Measurements from ENCODE around the gene SNX1.
A peak's percentile ranks its signal among the peaks of the same experiment; 100 is the strongest.

The SNX1 gene

GRCh38 chr15:64149424-64149823 is 53.6 kb downstream of the SNX1 start:
- no peak for DNase-seq

- no peak for DNase-seq
These were observed 54.3 kb downstream of the SNX1 start for GRCh38 chr15:64149893-64150578.

GRCh38 chr15:64151727-64152506 is 56.1 kb downstream of the SNX1 start, which contains the start of gene SNX22:
TSS of gene SNX22 (plus strand) at chr15:64151731. CDS start at chr15:64151776, 45 bp downstream.
- DNase-seq: no peak

- DNase-seq: peak; percentile 29
These were observed 57.0 kb downstream of the SNX1 start for GRCh38 chr15:64152507-64153387.

- DNase-seq: peak; percentile 51
These were observed 57.9 kb downstream of the SNX1 start for GRCh38 chr15:64153480-64154367.

GRCh38 chr15:64155802-64156651 is 60.2 kb downstream of the SNX1 start:
- DNase-seq: no peak

GRCh38 chr15:64156652-64157331 is 61.0 kb downstream of the SNX1 start:
- DNase-seq: no peak

- DNase-seq: no peak
These were observed 61.9 kb downstream of the SNX1 start for GRCh38 chr15:64157599-64158125.

GRCh38 chr15:64158363-64159134 is 62.8 kb downstream of the SNX1 start:
- no peak for DNase-seq

- DNase-seq: no peak
These were observed 66.1 kb downstream of the SNX1 start for GRCh38 chr15:64161688-64162477.

GRCh38 chr15:64162478-64162868 is 66.7 kb downstream of the SNX1 start:
- DNase-seq: no peak

GRCh38 chr15:64162869-64163658 is 67.3 kb downstream of the SNX1 start, which contains the start of gene PPIB:
TSS of gene PPIB (minus strand) at chr15:64163022. CDS start at chr15:64162986, 36 bp downstream.
- peak; percentile 73 for DNase-seq

- no peak for DNase-seq
These were observed 68.0 kb downstream of the SNX1 start for GRCh38 chr15:64163659-64164362.

GRCh38 chr15:64164436-64164835 is 68.7 kb downstream of the SNX1 start:
- DNase-seq: no peak

- DNase-seq: no peak
These were observed 70.5 kb downstream of the SNX1 start for GRCh38 chr15:64166102-64166890.

- peak; percentile 68 for DNase-seq
These were observed 84.5 kb downstream of the SNX1 start for GRCh38 chr15:64180235-64180824.
